HepG2 (cell line): Measurements from ENCODE around the gene MYOT.

ENCODE experiments used
- CTCF ChIP-seq: sonication (generic); formaldehyde crosslinking; IDR thresholded peaks from 2 replicates; pipeline ENCODE4 v1.5.0; 2020; ENCODE audit warnings: mild to moderate bottlenecking, missing genetic modification reagents, moderate library complexity
- MAFK ChIP-seq, 2 experiments: IDR thresholded peaks in 1 of 2; conservative IDR thresholded peaks in 1 of 2; 2 replicates each; pipeline ENCODE4 v1.6.1; 2011; ENCODE audit warnings: improper control_type of control experiment in 2 of 2, low read length in 2 of 2
- TF ChIP-seq, protein P1 (sequence below): sonication (generic); formaldehyde crosslinking; IDR thresholded peaks from 2 replicates; pipeline ENCODE4 v1.4.0; 2020; ENCODE audit warnings: missing genetic modification reagents

DNA sequence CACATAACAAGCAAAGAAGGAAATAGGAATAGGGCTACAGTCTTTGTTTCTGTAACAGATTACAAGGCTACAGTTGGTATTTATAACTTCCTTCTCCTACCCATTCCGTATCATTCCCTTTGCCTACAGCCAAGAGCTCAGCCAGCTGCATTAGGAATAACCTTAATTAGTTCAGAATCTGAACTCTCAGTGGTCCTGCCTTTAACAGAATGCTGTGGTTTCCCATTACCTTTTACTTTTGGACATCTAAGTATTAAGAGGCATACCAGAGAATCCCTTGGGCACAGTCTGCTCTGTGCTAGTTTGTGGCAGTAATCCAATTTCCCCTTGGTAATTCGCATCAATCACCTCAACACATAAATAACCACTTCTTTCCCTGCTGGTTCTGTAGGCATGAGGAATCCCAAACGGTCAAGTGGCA, 65.8 kb downstream of the MYOT start:
- TF ChIP-seq MAFK (conservative IDR thresholded peaks at IDR 0.05 in 1 of 2, IDR thresholded peaks at IDR 0.05 in 1 of 2; ENCODE audit: low read length in 2 of 2) (no peak), CTCF (CRISPR knock-in tag) (no peak)
- TF ChIP-seq, protein P1, sequence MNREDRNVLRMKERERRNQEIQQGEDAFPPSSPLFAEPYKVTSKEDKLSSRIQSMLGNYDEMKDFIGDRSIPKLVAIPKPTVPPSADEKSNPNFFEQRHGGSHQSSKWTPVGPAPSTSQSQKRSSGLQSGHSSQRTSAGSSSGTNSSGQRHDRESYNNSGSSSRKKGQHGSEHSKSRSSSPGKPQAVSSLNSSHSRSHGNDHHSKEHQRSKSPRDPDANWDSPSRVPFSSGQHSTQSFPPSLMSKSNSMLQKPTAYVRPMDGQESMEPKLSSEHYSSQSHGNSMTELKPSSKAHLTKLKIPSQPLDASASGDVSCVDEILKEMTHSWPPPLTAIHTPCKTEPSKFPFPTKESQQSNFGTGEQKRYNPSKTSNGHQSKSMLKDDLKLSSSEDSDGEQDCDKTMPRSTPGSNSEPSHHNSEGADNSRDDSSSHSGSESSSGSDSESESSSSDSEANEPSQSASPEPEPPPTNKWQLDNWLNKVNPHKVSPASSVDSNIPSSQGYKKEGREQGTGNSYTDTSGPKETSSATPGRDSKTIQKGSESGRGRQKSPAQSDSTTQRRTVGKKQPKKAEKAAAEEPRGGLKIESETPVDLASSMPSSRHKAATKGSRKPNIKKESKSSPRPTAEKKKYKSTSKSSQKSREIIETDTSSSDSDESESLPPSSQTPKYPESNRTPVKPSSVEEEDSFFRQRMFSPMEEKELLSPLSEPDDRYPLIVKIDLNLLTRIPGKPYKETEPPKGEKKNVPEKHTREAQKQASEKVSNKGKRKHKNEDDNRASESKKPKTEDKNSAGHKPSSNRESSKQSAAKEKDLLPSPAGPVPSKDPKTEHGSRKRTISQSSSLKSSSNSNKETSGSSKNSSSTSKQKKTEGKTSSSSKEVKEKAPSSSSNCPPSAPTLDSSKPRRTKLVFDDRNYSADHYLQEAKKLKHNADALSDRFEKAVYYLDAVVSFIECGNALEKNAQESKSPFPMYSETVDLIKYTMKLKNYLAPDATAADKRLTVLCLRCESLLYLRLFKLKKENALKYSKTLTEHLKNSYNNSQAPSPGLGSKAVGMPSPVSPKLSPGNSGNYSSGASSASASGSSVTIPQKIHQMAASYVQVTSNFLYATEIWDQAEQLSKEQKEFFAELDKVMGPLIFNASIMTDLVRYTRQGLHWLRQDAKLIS (CRISPR knock-in tag), result no peak
